Lung (tissue), 12 donors: ENCODE measurements around the gene XKR8. TPM values are rescaled to one million over a fixed set of nuclear protein-coding genes. Genes with fewer than 3 reads are reported as not detected.
A peak's percentile ranks its signal among the peaks of the same experiment; 100 is the strongest.

ENCODE experiments used
- ATAC-seq: fragments of 200-7000 bp; cut with Tn5 transposase; one replicate; pipeline ENCODE4 v1.9.1; 2020; ENCODE audit warnings: moderate number of reproducible peaks; ENCODE audit not compliant: insufficient read depth, low FRiP score
- DNase-seq, 3 donors: peaks; one replicate each; pipeline ENCODE4 v3.0.0-alpha.2; 2013 to 2017
- H3K27ac ChIP-seq, 2 donors: one replicate each; pipeline ENCODE4 v1.5.1; 2013; ENCODE audit warnings: mild to moderate bottlenecking in 2 of 2, moderate library complexity in 2 of 2, control low read depth in 1 of 2, inconsistent platforms in 1 of 2, low read depth in 1 of 2, low read length in 1 of 2
- H3K27me3 ChIP-seq, 3 donors: one replicate each; pipeline ENCODE4 v1.5.1; 2013; ENCODE audit warnings: low read length in 2 of 3; ENCODE audit not compliant: control insufficient read depth in 3 of 3, insufficient read depth in 3 of 3
- H3K36me3 ChIP-seq, 4 donors: one replicate each; pipeline ENCODE4 v1.5.1; 2013; ENCODE audit warnings: low read length in 4 of 4, mild to moderate bottlenecking in 1 of 4, moderate library complexity in 1 of 4; ENCODE audit not compliant: control insufficient read depth in 4 of 4, insufficient read depth in 4 of 4
- H3K4me1 ChIP-seq, 5 donors: one replicate each; pipeline ENCODE4 v1.5.1; 2013; ENCODE audit warnings: low read length in 5 of 5, mild to moderate bottlenecking in 2 of 5, moderate library complexity in 1 of 5; ENCODE audit not compliant: control insufficient read depth in 5 of 5, insufficient read depth in 5 of 5
- H3K4me3 ChIP-seq: one replicate; pipeline ENCODE4 v1.5.1; 2013; ENCODE audit warnings: mild to moderate bottlenecking, control low read depth, moderate library complexity
- H3K9ac ChIP-seq, 2 donors: one replicate each; pipeline ENCODE4 v1.5.1; 2013; ENCODE audit warnings: low read length in 2 of 2, control low read depth in 1 of 2; ENCODE audit not compliant: insufficient read depth in 1 of 2
- H3K9me3 ChIP-seq, 4 donors: one replicate each; pipeline ENCODE4 v1.5.1; 2013; ENCODE audit warnings: low read length in 3 of 4, mild to moderate bottlenecking in 1 of 4, moderate library complexity in 1 of 4; ENCODE audit not compliant: control insufficient read depth in 4 of 4, insufficient read depth in 3 of 4
- CTCF ChIP-seq: IDR thresholded peaks from 2 replicates; pipeline ENCODE4 v1.5.1; 2012; ENCODE audit warnings: mild to moderate bottlenecking; ENCODE audit errors: control extremely low read depth, extremely low read depth
- WGBS, 2 donors: extraction: QIAGEN DNeasy Blood & Tissue Kit; methylation state at CpG; one replicate each; pipeline ENCODE4 v1.1.7; 2013; 5-methylcytosine and 5-hydroxymethylcytosine counted together
- polyA plus RNA-seq, 2 donors: library from polyadenylated mRNA; stranded (reverse); fragments of 200-250 nt; gene quantifications; one replicate each; pipeline ENCODE4 v1.2.1, GENCODE V29; 2013
- total RNA-seq, 2 donors: library from RNA; depleted of rRNA in 1 of 2; stranded (reverse); fragments of >200 nt in 1 of 2; gene quantifications; one replicate each; pipeline ENCODE4 v1.2.1, GENCODE V29; 2014 to 2021
- donor health status: control.
- donor health status: control.
- donor health status: Bipolar disorder and iron deficiency.
- donor health status: healthy.
- donor health status: DM: yes; HTN: yes; CAD: no.

Gene XKR8
- total and polyA plus RNA-seq, 4 donors: 4.6 to 11.5 (median 7.2) TPM

- DNase-seq: no peak
- no peak overlapping the region for H3K27ac ChIP-seq
- H3K9ac ChIP-seq: no peak overlapping the region
- ATAC-seq: no peak
- H3K27me3 ChIP-seq: no peaks in the 10 kb centered on the region
- H3K9me3 ChIP-seq: no peaks in the 10 kb centered on the region
- no peaks in the 10 kb centered on the region for H3K4me1 ChIP-seq
- no peak for TF ChIP-seq CTCF
- 91 to 96% methylated on average over 9 of the region's 9 CpGs for WGBS, 2 donors
- no peak overlapping the region for H3K4me3 ChIP-seq
- no peaks in the 10 kb centered on the region for H3K36me3 ChIP-seq
Measured at GRCh38 chr1:27940870-27941560, 18.8 kb upstream of the XKR8 start.

DNA sequence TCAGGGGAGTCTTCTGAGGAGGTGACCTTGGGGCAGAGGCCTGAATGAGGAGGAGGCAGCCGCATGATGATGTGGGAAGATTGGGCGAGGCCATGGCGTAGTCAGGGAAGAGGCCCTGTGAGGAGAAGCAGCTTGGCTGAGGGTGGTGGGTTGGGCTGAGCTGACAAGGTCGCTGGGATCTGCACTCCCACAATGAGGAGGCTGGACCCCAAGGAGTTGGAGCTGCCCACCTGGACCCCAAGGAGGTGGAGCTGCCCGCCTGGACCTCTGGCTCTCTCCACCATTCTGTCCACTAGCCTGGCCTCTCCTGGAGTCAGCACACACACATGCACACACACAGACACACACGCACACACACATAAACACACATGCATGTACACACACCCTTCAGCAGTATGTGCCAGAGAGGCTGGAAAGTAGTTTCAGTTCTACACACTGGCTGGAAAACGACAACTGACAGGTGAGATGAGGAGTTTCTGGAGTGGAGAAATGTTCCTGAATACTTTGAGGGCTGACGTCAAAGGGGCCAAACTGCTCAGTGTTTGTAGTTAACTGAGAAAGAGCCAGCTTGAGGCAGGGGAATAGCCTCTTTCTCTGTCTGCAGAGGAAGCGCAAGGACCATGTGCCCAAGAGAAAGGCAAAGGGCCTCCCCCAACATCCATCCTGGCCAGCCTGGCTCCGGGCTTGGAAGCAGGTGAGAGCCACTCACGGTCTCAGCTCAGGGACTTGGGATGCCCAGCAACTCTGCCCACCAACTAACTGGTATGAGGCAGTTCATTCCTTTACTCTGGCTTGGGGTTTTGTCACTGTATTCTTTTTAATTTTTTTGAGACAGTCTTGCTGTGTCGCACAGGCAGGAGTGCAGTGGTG, 17.9 kb upstream of the XKR8 start:
- ATAC-seq: no peak
- 81% methylated on average over 12 of the region's 12 CpGs for WGBS, 2 donors
- DNase-seq: peak in 1 of 3 donors; percentile 20
- Histone ChIP-seq H3K36me3 (no peaks in the 10 kb centered on the region), H3K27me3 (no peaks in the 10 kb centered on the region), H3K4me3 (no peak overlapping the region), H3K4me1 (no peaks in the 10 kb centered on the region), H3K9me3 (no peaks in the 10 kb centered on the region), H3K9ac (peak overlapping the region in 1 of 2 donors; percentile 11), H3K27ac (no peak overlapping the region)
- no peak for TF ChIP-seq CTCF

DNA sequence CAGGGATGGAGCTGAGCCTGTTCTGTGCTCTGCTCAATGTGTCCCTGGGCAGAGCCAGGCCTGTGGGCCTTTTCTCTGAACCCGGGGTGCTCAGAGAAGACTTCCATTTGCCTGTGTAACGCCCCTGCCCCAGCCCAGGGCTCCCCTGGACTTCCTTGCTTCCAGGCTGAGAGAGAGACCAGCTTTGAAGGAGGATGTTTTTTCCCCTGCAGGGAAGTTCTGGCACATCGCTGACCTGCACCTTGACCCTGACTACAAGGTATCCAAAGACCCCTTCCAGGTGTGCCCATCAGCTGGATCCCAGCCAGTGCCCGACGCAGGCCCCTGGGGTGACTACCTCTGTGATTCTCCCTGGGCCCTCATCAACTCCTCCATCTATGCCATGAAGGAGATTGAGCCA, 14.8 kb upstream of the XKR8 start:
- Histone ChIP-seq H3K27ac (no peak overlapping the region), H3K4me1 (no peaks in the 10 kb centered on the region), H3K9ac (no peak overlapping the region), H3K4me3 (no peak overlapping the region), H3K27me3 (no peaks in the 10 kb centered on the region), H3K9me3 (no peaks in the 10 kb centered on the region), H3K36me3 (no peaks in the 10 kb centered on the region)
- 92 to 96% methylated on average over 5 of the region's 5 CpGs for WGBS, 2 donors
- DNase-seq (no peak), ATAC-seq (no peak)
- no peak for TF ChIP-seq CTCF
